ENCODE data around the gene ITGAV.

Gene ITGAV

DNA sequence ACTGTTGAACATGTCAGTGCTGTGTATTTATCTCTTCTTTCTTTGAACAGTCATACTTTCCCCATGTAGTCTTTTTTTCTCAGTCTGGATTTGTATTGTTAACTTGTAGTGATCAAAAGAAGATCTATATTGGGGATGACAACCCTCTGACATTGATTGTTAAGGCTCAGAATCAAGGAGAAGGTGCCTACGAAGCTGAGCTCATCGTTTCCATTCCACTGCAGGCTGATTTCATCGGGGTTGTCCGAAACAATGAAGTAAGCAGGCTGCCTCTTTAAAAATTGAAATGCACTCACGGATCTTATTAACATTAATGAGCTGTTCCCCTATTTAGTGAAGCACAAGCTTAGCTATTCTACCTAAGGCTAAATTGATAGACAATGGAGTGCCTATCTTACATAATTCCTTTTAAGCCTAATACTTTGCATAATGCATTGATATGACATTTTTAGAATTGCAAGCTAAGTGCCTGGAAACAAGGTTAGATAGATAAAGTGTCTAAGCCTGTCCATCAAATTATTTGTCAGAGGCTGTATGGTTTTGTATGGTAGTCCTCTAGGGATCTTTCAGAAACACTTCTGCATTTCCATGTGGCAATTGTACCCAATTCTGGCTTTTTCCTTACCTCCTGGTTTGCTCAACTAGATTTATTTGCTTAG is 74.7 kb downstream of the ITGAV start:
- DNase-seq: no peak

GRCh38 chr2:186669146-186669545 is 79.3 kb downstream of the ITGAV start:
- DNase-seq: no peak

DNA sequence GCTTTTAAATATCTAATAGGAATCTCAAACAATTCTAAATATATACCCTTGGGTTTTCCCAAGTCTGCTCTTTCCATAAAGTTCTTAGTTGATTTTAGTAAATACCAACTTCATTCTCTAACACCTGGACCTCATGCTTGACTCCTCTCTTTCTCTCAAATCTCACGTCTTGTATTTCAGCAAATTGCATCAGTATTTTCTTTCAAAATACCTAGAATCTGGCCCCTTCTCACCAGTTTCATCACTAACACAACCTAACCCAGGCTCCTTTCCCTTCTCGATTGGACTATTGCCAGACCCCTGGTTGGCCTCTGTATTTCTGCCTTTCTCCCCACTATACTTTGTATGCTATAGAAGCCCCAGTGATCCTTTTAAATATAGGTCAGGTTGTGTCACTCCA is 81.0 kb downstream of the ITGAV start:
- DNase-seq: no peak

GRCh38 chr2:186675380-186675779 is 85.5 kb downstream of the ITGAV start:
- DNase-seq: no peak

DNA sequence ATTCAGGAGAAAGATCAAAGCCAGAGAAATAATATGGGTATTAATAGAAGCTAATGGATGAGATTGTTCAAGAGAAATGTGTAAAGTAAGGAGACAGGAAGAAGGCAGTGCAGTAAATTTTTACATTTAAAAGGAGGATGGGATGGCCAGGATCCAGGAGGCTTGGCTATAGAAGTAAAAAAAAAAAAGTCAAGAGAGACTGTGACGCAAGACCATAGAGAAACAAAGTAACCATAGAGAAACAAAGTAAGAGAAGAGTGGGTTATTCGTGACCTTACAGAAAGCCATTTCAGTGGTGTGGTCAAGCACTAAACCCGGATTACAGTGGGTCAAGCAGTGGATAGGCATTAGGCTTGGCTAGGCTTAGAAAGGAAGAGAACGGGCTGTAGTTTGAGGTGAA is 93.5 kb downstream of the ITGAV start:
- no peak for DNase-seq

DNA sequence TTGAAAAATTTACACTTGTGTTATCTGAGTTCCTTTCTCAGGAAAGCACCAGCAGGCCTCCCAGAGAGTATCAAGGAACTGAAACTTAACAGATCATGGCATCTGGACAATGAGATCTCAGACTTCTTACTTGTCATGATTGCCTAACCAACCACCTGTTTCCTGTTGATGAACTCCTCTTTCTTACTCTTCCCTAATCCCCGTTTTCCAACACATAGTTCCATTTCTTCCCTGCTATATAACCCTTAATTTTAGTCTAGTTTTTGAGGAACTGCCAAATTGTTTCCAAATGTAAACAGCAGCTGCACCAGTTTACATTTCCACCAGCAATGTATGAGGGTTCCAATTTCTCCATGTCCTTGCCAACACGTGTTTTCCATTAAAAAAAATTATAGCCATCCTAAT is 98.0 kb downstream of the ITGAV start:
- no peak for DNase-seq

GRCh38 chr2:186688813-186689212 is 99.0 kb downstream of the ITGAV start:
- DNase-seq: no peak

DNA sequence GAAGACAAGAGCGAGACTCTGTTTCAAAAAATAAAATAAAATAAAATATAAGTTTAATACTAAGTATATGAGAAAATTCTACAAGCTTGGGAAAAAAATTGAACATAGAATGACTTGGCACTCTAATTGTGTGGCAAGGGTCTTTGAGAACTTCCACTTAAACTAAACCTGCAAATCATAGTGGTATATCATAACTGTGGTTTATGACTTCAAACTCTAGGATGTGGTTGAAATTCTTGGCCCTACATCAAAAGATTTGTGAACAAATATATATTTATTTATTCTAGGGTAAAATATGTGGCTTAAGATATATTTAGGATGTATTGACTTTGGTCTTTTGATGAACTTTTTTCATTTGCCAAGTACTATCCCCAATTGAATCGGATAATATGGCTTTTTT is 100.9 kb downstream of the ITGAV start:
- no peak for DNase-seq

DNA sequence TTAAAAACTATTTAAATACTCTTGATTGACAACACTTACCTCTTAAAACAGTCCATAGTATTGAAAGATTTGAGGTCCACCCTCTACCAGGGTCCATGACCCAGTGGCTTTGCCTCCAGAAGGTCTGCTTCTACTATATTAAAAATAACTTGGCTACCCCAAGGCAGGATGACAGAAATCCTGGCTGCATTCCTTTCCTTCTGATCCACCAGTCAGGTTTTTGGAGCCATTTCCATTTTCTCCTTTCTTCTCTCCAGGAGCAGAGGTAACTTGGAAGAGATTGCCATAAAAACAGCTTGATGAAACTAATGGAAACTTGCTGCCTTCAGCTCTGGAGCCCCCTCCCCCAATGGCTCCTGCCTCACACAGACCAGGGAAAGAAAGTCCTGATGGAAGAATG is 101.4 kb downstream of the ITGAV start:
- DNase-seq: no peak

- no peak for DNase-seq
Measured at GRCh38 chr2:186691900-186692299, 102.0 kb downstream of the ITGAV start.

- peak in 4 of 56 donors; percentile 47 to 63 (median 56) for DNase-seq
Measured at GRCh38 chr2:186693446-186693832, 103.6 kb downstream of the ITGAV start.

- DNase-seq: peak in 13 of 56 donors; percentile 6 to 52 (median 22)
Measured at GRCh38 chr2:186695081-186695756, 105.4 kb downstream of the ITGAV start.

- no peak for DNase-seq
Measured at GRCh38 chr2:186696290-186696689, 106.4 kb downstream of the ITGAV start.

GRCh38 chr2:186696804-186697203 is 106.9 kb downstream of the ITGAV start:
- no peak for DNase-seq

DNA sequence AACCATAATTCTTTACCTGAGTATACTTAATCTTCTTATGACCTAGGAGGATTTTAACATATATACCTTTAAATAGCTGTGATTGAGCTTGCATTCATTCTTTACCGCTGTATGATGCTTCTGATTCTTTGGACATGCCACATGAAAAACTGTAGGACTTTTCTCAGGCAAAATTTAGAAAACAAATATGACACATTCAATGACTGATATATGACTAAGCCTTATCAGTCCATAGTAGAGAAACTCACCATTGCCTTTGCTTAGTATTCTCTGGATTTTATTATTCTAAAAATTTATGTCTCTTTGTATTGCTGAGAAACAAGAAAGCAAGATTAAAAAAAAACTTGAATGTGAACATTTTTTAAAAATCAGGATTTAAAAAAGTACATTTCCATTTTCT is 107.7 kb downstream of the ITGAV start:
- DNase-seq: no peak

DNA sequence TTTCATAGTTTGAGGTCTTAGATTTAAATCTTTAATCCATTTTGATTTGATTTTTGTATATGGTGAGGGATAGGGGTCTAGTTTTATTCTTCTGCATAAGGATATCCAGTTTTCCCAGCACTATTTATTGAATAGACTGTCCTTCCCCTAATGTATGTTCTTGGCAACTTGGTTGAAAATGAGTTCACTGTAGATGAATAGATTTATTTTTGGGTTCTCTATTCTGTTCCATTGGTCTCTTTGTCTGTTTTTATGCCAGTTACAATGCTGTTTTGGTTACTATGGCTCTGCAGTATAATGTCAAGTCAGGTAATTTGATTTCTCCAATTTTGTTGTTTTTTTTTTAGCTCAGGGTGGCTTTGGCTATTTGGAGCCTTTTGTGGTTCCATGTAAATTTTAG is 109.9 kb downstream of the ITGAV start:
- DNase-seq: no peak

DNA sequence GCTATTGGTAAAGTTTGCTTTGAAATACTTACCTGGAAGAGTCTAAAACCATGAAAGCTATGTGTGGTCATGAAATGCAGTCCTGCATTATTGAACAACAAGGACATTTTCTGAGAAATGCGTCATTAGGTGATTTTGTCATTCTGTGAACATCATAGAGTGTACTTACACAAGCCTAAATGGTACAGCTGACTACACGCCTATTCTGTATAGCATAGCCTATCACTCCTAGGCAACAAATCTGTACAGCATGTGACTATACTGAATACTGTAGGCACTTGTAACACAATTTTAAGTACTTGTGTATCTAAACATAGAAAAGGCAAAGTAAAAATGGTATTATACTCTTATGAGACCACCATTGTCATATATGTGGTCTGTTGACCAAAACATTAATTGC is 112.2 kb downstream of the ITGAV start:
- no peak for DNase-seq

DNA sequence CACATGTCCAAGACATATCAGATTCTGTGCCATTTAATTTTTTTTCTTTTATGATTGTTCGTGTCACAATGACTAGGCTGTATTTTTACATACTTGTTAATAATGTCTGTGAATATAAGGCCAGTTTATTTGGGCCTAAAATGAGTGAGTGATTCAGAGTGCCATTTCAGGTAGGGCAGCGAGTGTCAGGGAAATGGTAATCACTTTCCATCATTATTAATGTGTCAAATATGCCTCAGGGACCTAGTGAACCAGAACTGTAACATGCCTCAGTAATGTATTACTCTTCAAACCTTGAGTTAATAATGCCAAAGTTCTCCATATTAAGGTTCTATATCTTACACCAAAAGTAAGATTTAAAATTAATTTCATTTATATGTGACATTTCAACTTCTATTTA is 112.6 kb downstream of the ITGAV start:
- no peak for DNase-seq

DNA sequence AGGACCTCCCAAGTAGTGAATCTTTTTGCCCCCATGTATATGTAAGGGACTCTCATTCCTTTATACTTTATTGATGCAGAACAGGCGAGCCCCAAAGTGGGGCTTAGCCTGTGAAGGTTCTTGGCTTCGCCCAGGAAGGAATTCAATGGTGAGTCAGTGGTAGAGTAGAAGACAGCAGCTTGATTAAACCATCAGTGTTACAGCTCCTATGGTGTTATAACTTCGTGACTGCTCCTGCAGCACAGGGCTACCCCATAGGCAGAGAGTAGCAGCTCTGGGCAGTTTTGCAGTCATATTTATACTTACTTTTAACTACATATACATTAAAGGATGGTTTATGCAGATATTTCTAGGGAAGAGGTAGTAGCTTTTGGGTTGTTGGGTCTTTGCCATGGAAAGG is 115.0 kb downstream of the ITGAV start:
- DNase-seq: no peak

DNA sequence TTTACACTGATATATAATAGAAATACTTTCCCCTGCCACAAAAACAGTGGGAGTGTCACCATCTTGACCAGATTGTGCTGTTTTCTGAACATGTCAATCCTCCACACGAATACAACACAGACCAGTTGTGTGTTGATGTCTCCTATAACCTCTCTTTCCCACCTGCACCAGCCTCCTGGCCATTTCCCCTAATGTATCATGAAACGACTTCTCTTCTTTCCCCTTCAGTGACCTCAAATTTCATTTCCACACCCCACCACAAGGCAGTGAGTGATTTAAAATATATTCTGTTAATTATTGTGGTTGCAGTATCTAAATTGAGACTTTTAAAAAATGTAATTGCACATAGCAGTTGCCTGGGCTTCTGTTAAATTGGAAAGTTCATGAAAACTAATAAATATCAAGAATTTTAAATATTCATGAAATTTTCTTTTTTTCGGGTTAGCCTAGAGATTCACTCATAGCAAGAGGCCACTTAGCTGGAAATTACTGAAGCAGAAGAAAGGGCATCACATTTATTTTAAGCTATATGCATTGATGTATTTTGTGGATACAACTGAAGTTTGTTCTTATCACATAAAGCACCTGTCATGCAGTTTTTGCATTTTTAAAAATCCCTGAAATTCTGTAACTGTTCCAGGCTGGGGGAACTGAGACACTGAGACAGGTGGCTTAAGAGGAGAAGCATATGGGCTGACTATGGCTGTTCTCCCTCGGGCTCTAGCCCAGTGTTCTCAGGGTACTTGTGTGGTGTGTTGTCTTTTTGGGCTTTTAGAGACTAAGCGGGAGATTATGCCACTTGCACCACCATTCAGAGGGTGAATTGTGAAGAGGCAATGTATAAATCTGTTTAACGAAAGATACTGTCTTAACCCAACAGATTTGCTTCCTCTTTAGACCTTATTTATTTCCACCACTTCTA is 119.9 kb downstream of the ITGAV start:
- DNase-seq: no peak

DNA sequence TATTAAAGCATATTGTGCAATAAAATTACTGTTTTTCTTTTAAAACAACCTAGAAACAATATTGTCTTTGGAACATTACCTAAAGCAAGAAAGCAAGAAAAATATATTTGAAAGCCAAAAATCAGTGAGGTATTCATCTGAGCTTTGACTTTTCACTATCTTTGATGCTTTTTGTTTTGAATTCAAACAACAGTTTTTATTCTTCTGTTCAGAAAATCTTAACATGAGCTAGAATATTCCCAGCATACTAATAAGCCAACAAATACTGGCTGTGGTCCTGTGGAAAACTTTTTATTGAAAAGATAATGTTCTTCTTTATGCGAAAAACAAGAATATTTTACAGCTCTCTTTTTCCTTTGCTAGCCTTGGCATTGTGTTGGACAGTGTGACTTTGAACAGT is 123.8 kb downstream of the ITGAV start:
- no peak for DNase-seq

GRCh38 chr2:186714611-186715010 is 124.8 kb downstream of the ITGAV start:
- DNase-seq: no peak
